ENCODE results near the gene DCAF12L2. TPM values are rescaled to one million over a fixed set of nuclear protein-coding genes. Genes with fewer than 3 reads are reported as not detected.

DCAF12L2 gene
- total and polyA plus RNA-seq, 12 donors = 0.14 to 0.91 (median 0.31) TPM; not detected in 4

- Histone ChIP-seq H3K4me3 (no peak overlapping the region), H3K27me3 (no peaks in the 10 kb centered on the region), H3K9me3 (replicated peaks in 1 of 3) (no peaks in the 10 kb centered on the region), H3K4me1 (replicated peaks in 1 of 2) (no peaks in the 10 kb centered on the region), H3K27ac (no peak overlapping the region), H3K36me3 (replicated peaks in 1 of 2) (no peaks in the 10 kb centered on the region)
- WGBS, 4 donors = 59 to 88% (median 70%) methylated on average over 3 of the region's 3 CpGs
- intact Hi-C loops (cut with DNase I) = no loop called here
- no peak for TF ChIP-seq CTCF (IDR thresholded peaks at IDR 0.05)
- TF ChIP-seq POLR2A (IDR thresholded peaks at IDR 0.05) = no peak
- DNase-seq = no peak
Measured at GRCh38 chrX:126167560-126167959, 1.5 kb upstream of the DCAF12L2 start.

- no peak for TF ChIP-seq CTCF (IDR thresholded peaks at IDR 0.05)
- no peak for TF ChIP-seq POLR2A (IDR thresholded peaks at IDR 0.05)
- WGBS, 4 donors = 63 to 70% (median 67%) methylated on average over 2 to 24 of the region's 24 CpGs; no CpG with 5 or more reads in 1 of the 4 donors
- no peak for DNase-seq
- no peak overlapping the region for H3K4me3 ChIP-seq
- intact Hi-C loops (cut with DNase I) = no loop called here
- no peaks in the 10 kb centered on the region for H3K4me1 ChIP-seq (replicated peaks in 1 of 2)
- H3K27me3 ChIP-seq = no peaks in the 10 kb centered on the region
- H3K36me3 ChIP-seq (replicated peaks in 1 of 2) = no peaks in the 10 kb centered on the region
- H3K9me3 ChIP-seq (replicated peaks in 1 of 3) = no peaks in the 10 kb centered on the region
- no peak overlapping the region for H3K27ac ChIP-seq
Measured at GRCh38 chrX:126165401-126165720, 728 bp downstream of the DCAF12L2 start.

- intact Hi-C loops (cut with DNase I) = no loop called here
- H3K36me3 ChIP-seq (replicated peaks in 1 of 2) = no peaks in the 10 kb centered on the region
- H3K4me1 ChIP-seq (replicated peaks in 1 of 2) = no peaks in the 10 kb centered on the region
- TF ChIP-seq CTCF (IDR thresholded peaks at IDR 0.05) = no peak
- no peak for TF ChIP-seq POLR2A (IDR thresholded peaks at IDR 0.05)
- WGBS, 4 donors = 89 to 95% (median 92%) methylated on average over 10 to 37 of the region's 37 CpGs
- no peak overlapping the region for H3K4me3 ChIP-seq
- H3K9me3 ChIP-seq (replicated peaks in 1 of 3) = no peaks in the 10 kb centered on the region
- no peak overlapping the region for H3K27ac ChIP-seq
- no peak for DNase-seq
- no peaks in the 10 kb centered on the region for H3K27me3 ChIP-seq
Measured at GRCh38 chrX:126164689-126165400, 1.2 kb downstream of the DCAF12L2 start.

GRCh38 chrX:126164226-126164625, 1.9 kb downstream of the DCAF12L2 start:
- 76 to 85% (median 80%) methylated on average over 6 to 9 of the region's 9 CpGs for WGBS, 4 donors

More at GRCh38 chrX:126164226-126164625, 1.9 kb downstream of the DCAF12L2 start:
- intact Hi-C loops (cut with DNase I) = no loop called here
- Histone ChIP-seq H3K27me3 (no peaks in the 10 kb centered on the region), H3K9me3 (replicated peaks in 1 of 3) (no peaks in the 10 kb centered on the region), H3K36me3 (replicated peaks in 1 of 2) (no peaks in the 10 kb centered on the region), H3K4me3 (no peak overlapping the region), H3K27ac (no peak overlapping the region), H3K4me1 (replicated peaks in 1 of 2) (no peaks in the 10 kb centered on the region)
- TF ChIP-seq POLR2A (IDR thresholded peaks at IDR 0.05) = no peak
- TF ChIP-seq CTCF (IDR thresholded peaks at IDR 0.05) = no peak
- DNase-seq = no peak

All from adrenal gland (tissue), 12 donors.